ENCODE results near the gene CTBS. TPM values are rescaled to one million over a fixed set of nuclear protein-coding genes. Genes with fewer than 3 reads are reported as not detected.

CTBS gene
- total and polyA plus RNA-seq, 2 of the 8 experiments (the other 6 are each of a cell fraction or from before 2014, with no cell fraction given), result 3.3 to 4.1 TPM

- Histone ChIP-seq H3K4me2 (ENCODE audit: insufficient read depth in 1 of 2, low read depth in 2 of 2, low read length in 2 of 2) (no peak overlapping the region), H3K4me1 (replicated peaks in 1 of 4; ENCODE audit: control insufficient read depth in 3 of 4, insufficient read depth in 4 of 4, low read length in 3 of 4) (peaks cover 0 to 3% (median 0%) of the 10 kb centered on the region in 4 experiments; a peak in 1 of 7 replicates), H3K27ac (ENCODE audit: low read depth, low read length) (no peak overlapping the region), H3K23me2 (ENCODE audit: low read depth, low read length) (no peaks in the 10 kb centered on the region; the same call in 1 of the 2 replicates), H3K9ac (replicated peaks in 1 of 4; ENCODE audit: extremely low read depth in 1 of 4, low read depth in 3 of 4, low read length in 3 of 4) (no peak overlapping the region), H2BK12ac (ENCODE audit: low read depth, low read length) (no peak overlapping the region), H3K27me3 (replicated peaks in 1 of 4; ENCODE audit: control insufficient read depth in 3 of 4, extremely low read depth in 1 of 4, insufficient read depth in 3 of 4, low read length in 3 of 4) (no peaks in the 10 kb centered on the region), H4K91ac (replicated peaks; ENCODE audit: insufficient read length, low read length) (no peak overlapping the region), H4K5ac (ENCODE audit: insufficient read length, low read depth, low read length) (no peak overlapping the region), H3K4ac (replicated peaks; ENCODE audit: insufficient read length, low read depth, low read length) (no peak overlapping the region), H2BK15ac (ENCODE audit: low read length) (no peak overlapping the region), H4K8ac (ENCODE audit: extremely low read depth, insufficient read depth, low read length) (no peak overlapping the region), H3K4me3 (ENCODE audit: extremely low read depth in 1 of 4, insufficient read depth in 2 of 4, low read depth in 3 of 4, low read length in 4 of 4) (no peak overlapping the region), H3K36me3 (ENCODE audit: control insufficient read depth in 2 of 4, insufficient read depth in 4 of 4, low read length in 3 of 4) (no peaks in the 10 kb centered on the region), H3K14ac (ENCODE audit: insufficient read length) (no peak overlapping the region), H3K9me3 (ENCODE audit: insufficient read depth in 2 of 2, low read depth in 1 of 2, low read length in 1 of 2) (no peaks in the 10 kb centered on the region), H3K79me1 (ENCODE audit: low read depth, low read length) (no peaks in the 10 kb centered on the region), H2AK5ac (ENCODE audit: low read depth, low read length) (no peak overlapping the region), H2AFZ (ENCODE audit: low read length) (no peak overlapping the region), H2BK20ac (ENCODE audit: low read length) (no peak overlapping the region), H3K23ac (ENCODE audit: insufficient read length) (no peak overlapping the region), H3K56ac (replicated peaks; ENCODE audit: insufficient read length, low read depth, low read length) (no peak overlapping the region), H3K79me2 (ENCODE audit: control insufficient read depth in 1 of 2, insufficient read depth in 2 of 2, low read length in 2 of 2) (no peaks in the 10 kb centered on the region), H2BK5ac (ENCODE audit: low read depth, low read length) (no peak overlapping the region), H4K20me1 (replicated peaks in 1 of 2; ENCODE audit: control insufficient read depth in 1 of 2, insufficient read depth in 2 of 2, low read length in 2 of 2) (no peaks in the 10 kb centered on the region), H2BK120ac (replicated peaks; ENCODE audit: low read depth, low read length) (no peak overlapping the region), H3K18ac (ENCODE audit: extremely low read depth, low read length) (no peak overlapping the region)
- 92% methylated on average over 14 of the region's 14 CpGs; no CpG with 5 or more reads in 1 of the 2 experiments for WGBS, 2 experiments (ENCODE audit: extremely low coverage in 1 of 2, insufficient coverage in 1 of 2, insufficient read length in 1 of 2, insufficient replicate concordance in 2 of 2, low coverage in 1 of 2, low lambda C conversion rate in 2 of 2, missing lambda C conversion rate in 1 of 2)
- CTCF ChIA-PET (ENCODE audit: partially characterized antibody), result interaction anchor here (0.7 to 2.2 kb wide), 13 partner anchors 11 to 176 kb away, joined by 3 to 7 read pairs (median 3); partner anchors contain the start of genes GNG5 and SPATA1
- POLR2A ChIA-PET (ENCODE audit: partially characterized antibody), result no interaction called here
- no peak for FAIRE-seq
- no peak for DNase-seq (ENCODE audit: low read depth in 1 of 2, low spot score in 2 of 2)
- no peak for TF ChIP-seq EZH2 (IDR thresholded peaks at IDR 0.05; ENCODE audit: low read depth, low read length, severe bottlenecking)
- TF ChIP-seq JUND (IDR thresholded peaks at IDR 0.05; ENCODE audit: low read length), result no peak
- TF ChIP-seq BACH1 (IDR thresholded peaks at IDR 0.05; ENCODE audit: low read length), result no peak
- TF ChIP-seq SP4 (IDR thresholded peaks at IDR 0.05; ENCODE audit: low read length), result no peak
These were observed 47.3 kb upstream of the CTBS start for GRCh38 chr1:84621553-84621952.

All from H1 (cell line).